ENCODE results near the gene REM2.
"Not testable (repeated sequence)": the region's sequence is repeated elsewhere in the genome, so short reads cannot be mapped to it uniquely, and the experiment has no call there.

Gene REM2

DNA sequence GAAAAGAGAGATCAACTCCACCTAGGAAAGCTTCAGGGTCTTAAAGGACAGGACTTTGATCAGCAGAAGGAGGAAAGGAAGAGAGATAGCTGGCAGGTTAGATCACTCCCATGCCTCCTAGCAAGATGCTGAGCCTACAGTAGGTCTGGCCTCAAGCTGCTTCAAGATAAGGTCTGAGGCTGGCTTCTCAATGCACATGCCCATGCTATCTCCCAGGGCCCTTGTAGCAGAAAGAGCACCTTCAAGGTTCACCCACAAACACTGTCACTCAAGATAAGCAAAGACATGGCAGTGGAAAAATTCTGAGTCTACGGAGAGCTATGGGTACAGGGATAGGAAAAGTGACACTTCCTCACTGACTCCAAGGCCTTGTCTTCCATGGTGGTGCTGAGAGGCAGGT lies 14.3 kb downstream of the REM2 start:
- no peak for DNase-seq (ENCODE audit: low read depth)

DNA sequence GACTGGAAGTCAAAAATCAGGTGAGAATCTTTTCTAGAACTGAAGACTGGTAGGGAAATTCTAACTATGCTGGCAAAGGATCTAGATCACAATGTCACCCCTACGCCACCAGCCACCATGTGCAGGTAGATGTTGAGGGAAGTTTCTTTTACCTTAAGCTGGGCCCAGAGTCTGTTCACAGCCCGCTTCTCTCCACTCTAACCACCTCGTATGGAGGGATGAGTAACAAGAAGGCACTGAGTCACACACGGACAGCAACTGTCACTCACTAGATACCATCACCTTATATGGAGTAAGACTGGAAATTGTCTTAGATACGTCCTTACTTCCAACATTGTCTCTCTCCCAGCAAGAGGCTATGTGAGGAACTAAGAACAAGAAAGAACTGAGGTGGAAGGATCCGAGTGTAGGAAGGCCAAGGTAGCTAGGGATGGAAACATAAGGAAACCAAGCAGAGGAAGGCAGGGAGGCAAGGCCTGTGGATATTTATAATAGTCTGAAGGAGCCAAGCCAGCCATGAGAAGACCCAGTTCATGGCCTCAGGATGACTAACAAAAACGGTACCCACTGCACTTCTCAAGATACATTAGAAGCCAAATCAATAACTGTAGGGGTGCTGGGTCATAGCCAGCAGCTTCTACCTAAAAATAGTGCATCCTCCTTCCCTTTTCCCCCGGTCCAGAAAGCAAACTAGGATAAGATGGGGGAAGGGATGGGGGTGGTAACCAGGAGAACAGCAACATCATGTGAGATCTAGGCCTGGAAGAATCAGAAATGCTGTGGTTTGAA lies 15.5 kb downstream of the REM2 start:
- DNase-seq (ENCODE audit: low read depth): no peak

DNA sequence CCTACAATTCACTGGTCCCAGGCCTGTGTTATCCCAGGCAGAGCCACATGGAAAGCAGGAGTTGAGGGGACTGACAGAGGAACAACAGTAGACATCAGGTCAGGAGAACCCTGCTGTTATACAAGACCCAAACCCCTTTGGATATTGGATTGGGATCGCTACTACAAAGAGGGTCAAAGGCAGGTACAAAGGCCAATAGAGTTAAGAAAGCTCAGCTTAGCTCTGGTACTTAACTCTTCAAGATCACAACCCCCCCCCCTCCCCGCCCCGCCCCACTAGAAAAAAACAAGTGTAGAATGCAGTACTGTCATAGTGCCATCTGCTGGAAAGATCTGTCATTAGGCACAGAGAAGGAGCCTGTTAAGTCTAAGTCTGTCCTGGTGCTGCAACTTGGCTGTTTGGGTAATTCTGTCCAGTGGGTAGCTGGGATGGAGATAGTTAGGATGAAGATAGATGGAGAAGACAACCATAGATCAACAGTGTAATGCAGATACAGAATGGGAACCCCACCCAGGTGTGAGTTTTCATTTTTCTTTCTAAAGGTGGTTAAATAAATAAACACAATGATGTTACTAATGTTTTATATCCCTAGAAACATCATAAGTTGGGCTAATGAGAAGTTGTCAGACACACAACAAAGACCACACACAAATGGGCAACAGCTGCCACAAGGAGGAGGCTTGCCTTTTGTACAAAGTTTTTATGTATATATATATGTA lies 17.2 kb downstream of the REM2 start:
- no peak for DNase-seq (ENCODE audit: low read depth)

DNA sequence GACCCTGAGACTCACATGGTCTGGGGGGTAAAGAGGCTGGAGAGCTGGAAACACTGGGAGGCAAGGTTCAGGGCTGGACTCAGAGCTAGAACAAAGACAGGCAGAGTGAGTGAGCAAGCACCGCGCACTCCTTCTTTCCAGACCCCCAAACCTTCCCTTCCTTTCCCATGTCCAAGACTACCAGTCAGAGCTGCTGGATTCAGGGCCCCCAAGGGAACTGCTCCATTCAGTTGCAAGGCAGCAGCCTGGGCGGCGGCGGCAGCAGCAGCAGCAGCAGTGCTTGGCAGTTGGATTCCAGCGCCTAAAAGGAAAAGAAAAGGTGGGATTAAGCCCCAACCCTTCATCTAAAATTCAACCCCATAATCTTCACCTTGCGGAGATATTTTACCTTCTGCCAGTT lies 18.8 kb downstream of the REM2 start:
- no peak for DNase-seq (ENCODE audit: low read depth)

DNA sequence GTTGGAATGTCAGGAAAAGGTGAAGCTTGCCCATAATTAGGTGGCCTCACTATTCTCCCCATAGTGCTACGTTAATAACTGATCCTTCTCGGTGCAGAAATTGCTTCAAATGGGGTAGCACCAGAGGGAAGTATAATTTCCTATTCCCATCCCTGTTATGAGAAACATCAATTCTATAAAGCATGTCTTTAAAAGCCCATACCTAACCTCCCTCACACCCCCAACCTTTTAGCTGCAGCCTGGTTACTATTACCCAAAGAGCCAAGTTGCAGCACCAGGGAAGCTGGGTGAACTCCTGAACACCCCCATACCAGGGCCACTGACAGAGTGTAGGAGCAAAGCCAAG lies 20.7 kb downstream of the REM2 start:
- DNase-seq (ENCODE audit: low read depth): no peak

DNA sequence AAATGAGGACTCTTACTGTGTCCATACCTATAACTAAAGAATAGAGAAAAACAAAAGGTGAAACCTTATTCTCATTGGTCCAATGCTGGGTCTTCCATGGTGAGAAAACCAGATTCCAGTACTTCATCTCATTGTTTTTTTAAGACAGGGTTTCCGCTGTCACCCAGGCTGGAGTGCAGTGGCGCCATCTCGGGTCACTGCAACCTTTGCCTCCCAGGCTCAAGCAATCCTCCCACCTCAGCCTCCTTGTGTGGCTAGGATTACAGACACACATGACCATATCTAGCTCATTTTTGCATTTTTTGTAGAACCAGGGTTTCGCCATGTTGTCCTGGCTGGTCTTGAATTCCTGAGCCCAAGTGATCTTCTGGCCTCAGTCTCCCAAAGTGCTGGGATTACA lies 22.6 kb downstream of the REM2 start:
- no peak for DNase-seq (ENCODE audit: low read depth)

DNA sequence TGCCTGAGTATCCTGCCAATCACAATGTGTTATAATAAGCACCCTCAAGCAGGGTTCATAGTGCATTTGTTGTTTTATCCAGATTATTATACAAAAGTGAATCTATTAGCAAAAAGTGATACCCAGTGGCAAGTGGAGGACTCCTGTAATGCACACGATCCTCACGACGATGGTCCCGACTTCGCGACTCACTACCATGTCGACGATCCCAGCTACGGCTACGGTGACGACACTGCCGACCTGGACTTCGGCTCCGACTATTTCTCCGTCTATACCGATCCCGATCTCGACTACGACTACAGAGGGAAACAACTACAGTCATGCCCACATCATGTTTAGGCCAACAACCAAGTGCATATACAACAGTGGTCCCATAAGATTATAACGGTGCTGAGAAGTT lies 23.1 kb downstream of the REM2 start:
- no peak for DNase-seq (ENCODE audit: low read depth)

DNA sequence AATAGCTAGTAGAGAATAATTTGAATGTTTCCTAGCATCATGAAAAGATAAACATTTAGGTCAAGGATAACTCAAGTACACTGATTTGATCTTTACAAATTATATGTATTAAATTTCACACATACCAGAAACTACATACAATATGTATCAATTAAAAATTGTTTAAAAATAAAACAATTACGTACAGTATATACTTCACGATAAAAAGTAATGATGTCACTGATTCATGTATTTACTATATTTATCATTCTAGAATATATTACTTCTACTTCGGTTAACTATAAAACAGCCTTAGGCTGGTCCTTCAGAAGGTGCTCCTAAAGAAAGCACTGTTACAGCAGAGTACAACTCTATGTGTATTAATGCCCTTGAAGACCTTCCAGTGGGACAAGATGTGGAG lies 24.4 kb downstream of the REM2 start:
- no peak for DNase-seq (ENCODE audit: low read depth)

DNA sequence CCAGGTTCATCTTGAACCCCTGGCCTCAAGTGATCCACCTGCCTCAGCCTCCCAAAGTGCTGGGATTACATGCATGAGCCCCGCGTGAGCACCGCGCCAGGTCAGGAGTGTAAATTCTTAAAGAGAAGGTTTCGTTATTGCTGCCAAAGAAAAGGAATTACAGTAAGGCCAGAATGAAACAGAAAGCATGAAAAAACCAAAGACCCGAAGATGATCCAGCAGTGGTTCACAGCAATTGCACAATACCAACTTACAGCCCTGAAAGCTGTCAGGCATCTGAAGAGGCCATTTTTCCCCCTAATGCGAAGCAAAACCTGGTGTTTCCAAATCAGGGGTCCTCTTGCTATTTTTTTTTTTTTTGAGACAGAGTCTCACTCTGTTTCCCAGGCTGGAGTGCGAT lies 25.6 kb downstream of the REM2 start:
- DNase-seq (ENCODE audit: low read depth): no peak

DNA sequence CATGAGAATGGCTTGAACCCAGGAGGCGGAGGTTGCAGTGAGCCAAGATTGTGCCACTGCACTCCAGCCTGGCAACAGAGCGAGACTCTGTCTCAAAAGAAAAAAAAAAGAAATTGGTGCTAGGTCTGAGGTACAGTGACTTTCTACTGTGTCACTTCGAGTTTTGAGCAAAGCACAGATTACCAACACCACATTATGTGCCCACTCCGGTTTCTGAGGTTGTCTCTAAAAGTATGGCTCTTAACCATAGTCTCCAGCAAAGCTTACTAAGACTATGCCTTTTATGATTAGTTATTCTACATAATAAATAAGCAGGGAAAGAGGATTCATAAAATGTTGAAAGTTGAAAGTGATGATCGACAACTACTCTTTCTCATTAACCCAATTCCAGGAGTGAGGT lies 27.9 kb downstream of the REM2 start:
- DNase-seq (ENCODE audit: low read depth): no peak

DNA sequence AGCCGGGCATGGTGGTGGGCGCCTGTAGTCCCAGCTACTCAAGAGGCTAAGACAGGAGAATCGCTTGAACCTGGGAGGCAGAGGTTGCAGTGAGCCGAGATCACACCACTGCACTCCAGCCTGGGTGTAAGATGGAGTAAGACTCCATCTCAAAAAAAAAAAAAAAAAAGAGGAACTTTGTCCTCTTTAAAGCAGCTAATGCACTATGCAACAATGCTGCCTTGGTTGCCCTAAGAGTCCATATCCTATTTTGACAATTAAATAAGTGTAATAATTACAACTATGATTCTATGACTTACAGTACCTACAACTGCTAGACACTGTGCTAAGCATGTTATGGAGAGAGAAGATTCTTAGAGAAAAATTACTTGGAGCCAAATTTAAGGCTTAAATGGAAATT lies 31.8 kb downstream of the REM2 start:
- DNase-seq (ENCODE audit: low read depth): not testable (repeated sequence)

DNA sequence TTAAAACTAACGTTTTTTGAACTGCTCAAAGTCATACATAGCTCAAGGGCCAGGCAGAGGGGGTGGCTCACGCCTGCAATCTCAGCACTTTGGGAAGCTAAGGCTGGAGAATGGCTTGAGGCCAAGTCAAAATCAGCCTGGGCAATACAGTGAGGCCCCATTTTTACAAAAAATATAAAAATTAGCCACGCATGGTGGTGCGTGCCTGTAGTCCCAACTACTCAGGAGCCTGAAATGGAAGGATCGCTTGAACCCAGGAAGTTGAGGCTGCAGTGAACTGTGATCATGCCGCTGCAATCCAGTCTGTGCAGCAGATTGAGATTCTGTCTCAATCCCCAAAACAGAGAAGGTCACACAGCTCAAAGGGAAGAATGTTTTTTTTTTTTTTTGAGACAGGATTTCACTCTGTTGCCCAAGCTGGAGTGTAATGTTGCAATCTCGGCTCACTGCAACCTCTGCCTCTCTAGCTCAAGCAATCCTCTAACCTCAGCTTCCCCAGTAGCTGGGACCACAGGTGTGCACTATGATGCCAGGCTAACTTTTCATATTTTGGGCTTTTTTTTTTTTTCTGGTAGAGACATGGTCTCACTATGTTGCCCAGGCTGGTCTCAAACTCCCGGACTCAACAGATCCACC lies 33.0 kb downstream of the REM2 start:
- DNase-seq (ENCODE audit: low read depth): no peak

DNA sequence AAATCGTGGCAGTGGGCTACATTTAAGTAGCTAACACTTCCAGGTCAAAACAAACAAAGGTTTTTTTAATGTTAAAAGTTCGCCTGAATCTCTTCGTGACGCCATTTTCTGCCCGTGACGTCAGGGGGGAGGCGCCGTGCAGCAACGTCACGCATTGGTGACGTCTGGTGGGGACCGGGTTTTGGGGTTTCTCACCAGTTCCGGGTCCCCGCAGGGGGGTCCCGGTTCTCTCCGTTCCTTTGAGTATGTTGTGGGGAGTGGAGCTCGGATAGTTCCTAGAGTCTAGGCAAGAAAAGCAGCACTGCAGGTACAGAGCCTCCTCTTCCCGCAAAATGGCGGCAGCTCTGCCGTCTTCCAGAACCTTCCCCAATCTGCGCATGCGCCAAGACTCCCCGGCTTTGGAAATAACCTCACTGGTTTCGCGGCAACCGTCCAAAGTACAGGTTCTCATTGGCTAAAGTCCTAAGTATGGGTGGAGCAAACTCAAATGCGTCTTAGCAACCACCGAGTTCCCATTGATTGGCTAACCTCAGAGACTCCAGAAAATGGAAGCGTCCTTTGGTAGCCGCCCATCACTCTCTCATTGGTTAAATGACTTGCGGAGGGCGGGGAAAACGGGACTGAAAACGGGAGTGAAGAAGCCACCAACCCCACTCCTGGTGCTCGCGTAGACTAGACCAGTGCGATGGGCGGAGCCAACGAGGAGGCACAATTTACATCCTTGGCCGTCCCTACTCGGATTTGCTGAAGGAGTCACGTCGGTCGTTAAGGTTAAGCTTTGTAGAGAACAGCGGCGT lies 36.0 kb downstream of the REM2 start, which contains the start of gene RBM23:
TSS of gene RBM23 (minus strand) at position 346 of the 797 bp plus-strand sequence.
- DNase-seq (ENCODE audit: low read depth): peak; percentile 99

DNA sequence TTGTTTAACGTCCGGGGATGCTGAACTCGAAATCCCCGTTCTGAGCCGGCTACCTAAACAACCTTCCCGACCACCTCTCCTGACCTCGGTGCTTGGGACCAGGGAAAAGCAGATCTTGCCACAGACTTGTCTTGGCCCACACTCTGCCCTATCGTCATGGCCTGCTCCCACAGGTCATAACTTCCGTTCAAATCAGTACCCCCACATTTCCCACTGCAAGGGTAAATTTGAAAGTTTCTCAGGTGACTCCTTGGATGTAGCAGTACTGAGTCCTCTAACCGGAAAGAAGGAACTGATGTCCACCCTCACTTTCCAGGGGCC lies 36.5 kb downstream of the REM2 start:
- no peak for DNase-seq (ENCODE audit: low read depth)

DNA sequence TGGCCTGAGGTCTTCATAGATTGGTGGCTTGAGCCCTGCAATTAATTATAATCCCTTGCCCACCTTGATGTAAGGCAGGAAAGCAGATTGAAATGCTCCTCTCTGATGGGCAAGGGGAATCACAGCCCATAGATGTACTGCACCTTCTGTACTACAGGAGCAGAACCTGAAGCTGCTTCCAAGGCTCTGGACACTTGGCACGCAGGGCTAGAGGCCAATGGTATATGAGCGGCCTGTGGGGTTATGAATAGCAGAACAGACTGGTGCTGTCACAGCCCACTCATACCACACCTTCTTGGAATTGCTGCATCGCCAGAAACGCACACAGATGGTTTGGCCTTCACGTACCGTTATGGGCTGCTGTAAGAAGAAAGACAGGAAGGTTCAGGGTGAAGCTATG lies 37.7 kb downstream of the REM2 start:
- DNase-seq (ENCODE audit: low read depth): no peak

DNA sequence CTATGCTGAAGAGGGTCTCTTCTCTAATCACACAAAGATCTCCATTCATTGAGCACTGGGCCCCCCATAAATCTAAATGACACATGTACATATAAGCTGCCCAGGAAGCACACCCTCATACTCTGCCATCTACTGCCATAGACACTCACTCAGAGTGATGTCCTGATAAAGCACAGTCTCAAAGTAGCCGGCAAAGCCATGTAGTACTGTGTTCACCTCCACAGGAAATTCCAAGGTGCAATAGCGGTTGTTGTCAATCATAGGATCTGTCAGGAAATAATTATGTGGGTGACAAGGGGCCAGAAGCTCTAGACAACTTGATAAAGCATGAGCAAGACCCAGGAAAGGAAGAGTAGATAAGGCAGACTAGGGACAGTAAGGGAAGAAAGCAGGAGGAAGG lies 39.3 kb downstream of the REM2 start:
- no peak for DNase-seq (ENCODE audit: low read depth)

DNA sequence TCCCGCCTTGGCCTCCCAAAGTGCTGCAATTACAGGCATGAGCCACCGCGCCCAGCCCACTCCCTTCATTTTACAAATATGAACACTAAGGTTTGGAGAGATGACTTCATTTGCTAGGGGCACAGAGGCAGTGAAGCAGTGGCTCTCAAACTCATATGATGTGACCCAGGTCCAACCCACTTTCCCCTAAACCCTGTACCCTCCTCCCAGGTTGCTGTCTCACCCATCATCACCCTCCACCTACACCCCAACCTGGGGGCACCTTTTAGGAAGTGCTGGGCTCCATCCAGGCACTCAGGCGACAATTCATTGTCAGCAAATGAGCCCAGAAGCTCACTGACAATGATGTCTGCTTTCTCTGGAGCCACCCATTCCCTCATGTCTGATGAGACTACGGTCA lies 40.7 kb downstream of the REM2 start:
- no peak for DNase-seq (ENCODE audit: low read depth)

DNA sequence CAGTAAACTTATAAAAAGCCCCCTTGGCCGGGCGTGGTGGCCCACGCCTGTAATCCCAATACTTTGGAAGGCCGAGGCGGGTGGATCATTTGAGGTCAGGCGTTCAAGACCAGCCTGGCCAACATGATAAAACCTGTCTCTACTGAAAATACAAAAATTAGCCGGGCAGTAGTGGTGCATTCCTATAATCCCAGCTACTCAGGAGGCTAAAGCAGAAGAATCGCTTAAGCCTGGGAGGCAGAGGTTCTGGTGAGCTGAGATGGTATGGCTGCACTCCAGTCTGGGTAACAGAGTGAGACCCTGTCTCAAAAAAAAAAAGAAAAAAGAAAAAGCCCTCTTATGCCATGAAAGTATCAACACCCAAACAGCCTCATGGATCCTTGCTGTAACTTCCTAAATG lies 42.5 kb downstream of the REM2 start:
- DNase-seq (ENCODE audit: low read depth): no peak

DNA sequence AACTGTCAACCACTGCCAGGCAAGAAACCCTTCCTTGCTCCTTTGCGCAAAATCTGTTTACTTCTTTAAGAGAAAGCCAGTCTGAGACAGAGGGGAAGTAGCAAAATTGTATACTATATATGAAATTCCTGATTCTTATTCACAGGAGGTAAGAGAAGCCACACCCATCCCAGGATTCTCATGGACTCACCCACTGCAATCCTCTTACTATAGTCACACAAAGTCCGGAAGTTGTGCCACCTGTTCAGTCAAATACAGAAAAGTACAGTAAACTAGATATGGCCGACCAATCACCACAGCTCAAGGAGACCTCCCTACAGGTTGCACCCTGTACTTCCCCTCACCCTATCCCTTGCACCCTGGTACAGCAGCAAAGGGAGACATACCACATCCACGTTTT lies 43.3 kb downstream of the REM2 start:
- no peak for DNase-seq (ENCODE audit: low read depth)

DNA sequence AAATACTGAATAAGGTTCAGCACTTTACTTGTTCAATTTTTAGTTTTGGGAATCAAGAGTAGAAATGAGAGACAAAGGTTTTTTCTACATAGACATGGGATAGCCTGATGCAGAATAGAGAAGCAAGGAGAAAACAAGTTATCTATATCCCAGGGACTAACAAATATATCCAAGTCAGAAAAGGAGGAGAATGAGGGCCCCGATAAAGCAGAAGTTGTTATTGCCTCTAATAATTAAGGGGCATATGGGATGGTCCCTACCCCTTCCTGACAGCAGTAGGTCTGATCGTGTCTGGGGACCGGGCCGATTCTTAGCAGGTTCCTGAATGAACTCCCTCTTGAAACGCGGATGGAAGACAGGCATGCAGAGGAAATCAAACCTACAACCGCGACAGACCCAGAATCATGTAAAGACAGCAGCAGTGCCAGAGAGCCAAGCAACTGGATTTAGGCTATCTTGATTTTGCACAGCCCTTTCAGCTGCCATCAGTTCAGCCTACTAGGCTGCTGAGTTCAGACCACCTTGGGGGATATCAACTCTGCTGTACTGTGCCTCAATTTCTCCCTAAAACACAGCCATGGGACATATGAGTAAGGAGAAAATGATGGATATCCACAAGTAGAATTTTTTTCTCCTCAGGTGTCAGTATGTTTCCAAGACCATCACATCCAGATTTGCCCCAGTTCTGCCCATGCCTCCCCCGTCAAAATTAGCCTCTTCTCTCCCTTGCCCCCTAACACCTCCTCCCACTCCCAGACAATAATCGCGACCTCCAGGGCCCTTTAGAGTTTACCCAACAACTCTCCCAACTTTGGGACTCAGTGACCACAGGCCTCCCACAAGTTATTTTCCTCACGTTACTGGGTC lies 45.4 kb downstream of the REM2 start:
- DNase-seq (ENCODE audit: low read depth): no peak

DNA sequence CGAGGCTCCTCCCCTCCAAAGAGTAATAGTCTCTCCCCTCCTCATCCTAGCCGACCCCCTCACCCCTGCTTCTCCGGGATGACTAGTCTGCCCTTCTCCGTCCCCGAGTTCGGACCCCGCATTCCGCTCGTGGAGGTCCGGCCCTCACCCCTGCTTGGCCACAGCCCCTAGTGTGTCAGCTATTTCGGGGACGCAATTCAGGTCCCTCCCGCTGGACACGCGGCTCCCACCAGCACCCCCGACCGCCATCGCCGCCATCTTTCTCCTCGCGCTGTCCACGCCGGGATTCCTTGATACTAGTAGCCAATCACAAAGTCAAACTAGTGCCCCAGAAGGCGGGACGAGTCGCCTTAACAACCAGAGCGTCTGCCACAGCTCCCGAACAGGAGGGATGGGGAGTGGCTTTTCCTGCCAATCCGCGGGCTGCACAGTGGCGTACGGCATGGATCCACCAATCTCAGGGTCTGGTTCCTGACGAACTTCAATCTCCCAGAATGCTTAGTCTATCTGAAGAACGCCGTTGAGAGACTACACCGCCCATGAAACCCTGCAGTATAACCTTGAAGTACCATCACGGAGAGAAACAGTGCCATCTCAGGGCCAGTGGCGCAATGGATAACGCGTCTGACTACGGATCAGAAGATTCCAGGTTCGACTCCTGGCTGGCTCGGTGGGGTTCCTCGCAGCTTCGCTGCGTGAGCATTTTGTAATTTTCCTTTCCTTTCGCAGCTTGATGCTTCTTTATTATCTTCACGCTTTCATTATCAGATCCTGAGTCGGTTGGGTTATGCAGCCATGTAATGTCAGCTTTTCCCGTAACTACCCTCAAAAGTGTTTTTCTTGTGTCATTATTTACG lies 46.3 kb downstream of the REM2 start, which contains the start of gene PRMT5:
TSS of gene PRMT5 (minus strand) at position 273 of the 857 bp plus-strand sequence. CDS start at position 258, 15 bp downstream.
- peak; percentile 93 for DNase-seq (ENCODE audit: low read depth)
